SH-SY5Y (cell line): ENCODE data around the gene PRDM16.

ENCODE experiments used
- GATA2 ChIP-seq: IDR thresholded peaks from 2 replicates; pipeline ENCODE4 v1.6.1; 2011; ENCODE audit warnings: mild to moderate bottlenecking, low read depth, low read length
- GATA3 ChIP-seq: IDR thresholded peaks from 2 replicates; pipeline ENCODE4 v1.6.1; 2011; ENCODE audit warnings: low read depth, mild to moderate bottlenecking, low read length, moderate library complexity

DNA sequence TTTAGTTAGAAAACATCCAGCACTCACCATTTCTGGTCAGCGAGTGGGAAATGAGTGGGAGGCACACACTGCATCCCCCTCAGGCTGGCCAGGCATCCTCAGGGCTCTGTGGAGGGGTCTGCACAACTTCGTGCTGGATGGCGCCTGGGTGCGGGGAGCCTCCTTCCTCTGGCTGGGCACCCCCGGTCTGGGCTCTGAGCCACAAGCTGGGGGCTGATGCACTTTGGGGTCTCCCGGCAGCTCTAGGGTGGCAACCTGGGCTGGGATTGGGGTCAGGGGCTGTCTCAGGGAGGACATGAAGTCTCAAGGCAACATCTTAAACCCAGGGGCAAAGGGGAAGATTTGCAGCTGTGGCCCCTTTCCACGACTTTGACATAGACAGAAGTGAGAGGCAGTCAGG is 23.5 kb downstream of the PRDM16 start:
- TF ChIP-seq GATA3, result no peak
- no peak for TF ChIP-seq GATA2
